HCEC 1CT (cell line): ENCODE results near the gene CCSAP.
"Not testable (repeated sequence)": the region's sequence is repeated elsewhere in the genome, so short reads cannot be mapped to it uniquely, and the experiment has no call there.

Experiments
- DNase-seq: peaks from one replicate; pipeline ENCODE4 v3.0.0-alpha.2; 2017

CCSAP gene

GRCh38 chr1:229325401-229325800 is 17.4 kb downstream of the CCSAP start:
- no peak for DNase-seq

DNA sequence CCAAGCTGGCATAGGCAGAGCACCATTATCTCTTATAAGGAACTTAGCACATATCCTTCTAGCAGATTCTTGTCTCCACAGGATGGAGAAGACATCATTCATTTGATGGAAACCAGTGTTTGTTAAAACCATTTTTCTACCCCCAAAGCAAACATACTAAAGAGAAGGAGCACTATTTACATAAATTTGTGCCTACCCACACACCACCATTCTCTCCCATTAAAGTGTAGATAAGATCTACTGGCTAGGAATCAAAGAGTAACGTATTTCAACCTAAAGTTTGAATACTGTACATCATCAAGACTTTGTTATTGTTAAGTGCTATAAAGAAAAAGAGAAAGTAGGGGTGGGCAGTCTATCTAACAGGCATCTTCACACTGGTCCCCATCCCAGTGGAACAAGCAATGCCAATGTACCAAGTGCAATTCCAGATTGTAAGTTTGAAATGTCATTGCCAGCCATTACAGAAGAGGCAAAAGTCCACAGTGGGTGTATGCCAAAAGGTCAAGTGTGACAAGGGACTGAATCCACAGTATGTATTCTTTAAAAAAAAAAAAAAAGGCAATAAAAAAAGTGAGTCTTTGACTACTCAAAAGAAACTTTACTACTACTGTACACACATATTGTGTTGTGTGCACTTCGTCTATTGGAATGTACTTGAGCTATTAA is 18.8 kb downstream of the CCSAP start:
- no peak for DNase-seq

DNA sequence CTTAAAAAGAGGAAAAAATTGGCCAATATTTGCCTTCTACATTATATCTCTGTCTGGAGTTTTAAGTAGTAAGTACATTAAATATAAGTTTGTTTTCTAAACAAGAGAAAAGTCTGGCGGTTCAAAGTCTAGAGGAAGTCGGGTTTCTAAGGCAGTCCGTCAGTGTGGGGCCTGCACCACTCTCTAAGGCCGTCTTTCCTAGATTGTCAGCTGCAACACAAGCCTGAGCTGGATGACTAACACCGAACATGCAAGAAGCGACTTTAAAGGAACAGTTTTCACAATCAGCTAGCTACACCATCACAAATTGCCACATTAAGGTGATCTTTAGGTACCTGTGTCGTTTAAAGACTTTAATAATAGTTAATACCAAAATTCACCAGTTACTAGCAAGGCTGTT is 19.6 kb downstream of the CCSAP start:
- no peak for DNase-seq

DNA sequence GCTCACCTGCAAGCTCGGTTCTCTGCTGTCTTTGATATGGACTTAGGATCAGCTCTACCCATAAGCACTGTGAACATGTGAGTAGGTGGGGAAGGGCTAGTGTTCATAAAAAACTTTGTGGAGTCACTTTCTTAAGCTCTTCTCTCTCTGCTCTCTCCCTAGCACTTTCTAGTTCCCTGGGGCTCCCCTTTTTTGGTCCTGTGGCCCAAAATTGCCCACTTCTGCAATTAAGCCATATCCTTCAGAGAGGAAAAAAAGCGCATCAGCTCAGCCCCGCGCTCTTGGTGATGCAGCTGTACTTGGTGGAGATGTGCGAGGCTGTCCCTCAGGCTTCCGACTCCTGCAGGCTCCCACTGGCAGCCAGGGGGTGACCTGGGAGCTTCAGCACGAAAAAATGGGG is 23.4 kb downstream of the CCSAP start:
- DNase-seq = no peak

DNA sequence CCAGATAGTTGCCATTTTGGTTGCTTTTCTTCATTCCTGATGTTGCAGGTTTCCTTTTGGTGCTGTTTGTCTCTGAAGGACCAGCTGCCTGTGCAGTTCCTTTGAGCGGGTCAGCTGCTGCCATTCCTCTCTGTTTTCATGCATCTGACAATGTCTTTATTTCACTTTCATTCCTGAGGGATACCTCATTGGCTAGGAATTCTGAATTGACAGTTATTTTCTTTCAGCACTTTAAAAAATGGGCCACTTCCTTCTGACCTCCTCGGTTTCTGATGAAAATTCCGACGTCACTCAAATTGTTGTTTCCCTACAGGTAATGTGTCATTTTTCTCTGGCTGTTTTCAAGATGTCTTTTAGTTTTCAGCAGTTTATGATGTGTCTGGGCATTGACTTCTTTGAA is 24.8 kb downstream of the CCSAP start:
- no peak for DNase-seq

- no peak for DNase-seq
These were observed 26.7 kb downstream of the CCSAP start for GRCh38 chr1:229316166-229316565.

- DNase-seq = no peak
These were observed 32.0 kb downstream of the CCSAP start for GRCh38 chr1:229310833-229311232.

DNA sequence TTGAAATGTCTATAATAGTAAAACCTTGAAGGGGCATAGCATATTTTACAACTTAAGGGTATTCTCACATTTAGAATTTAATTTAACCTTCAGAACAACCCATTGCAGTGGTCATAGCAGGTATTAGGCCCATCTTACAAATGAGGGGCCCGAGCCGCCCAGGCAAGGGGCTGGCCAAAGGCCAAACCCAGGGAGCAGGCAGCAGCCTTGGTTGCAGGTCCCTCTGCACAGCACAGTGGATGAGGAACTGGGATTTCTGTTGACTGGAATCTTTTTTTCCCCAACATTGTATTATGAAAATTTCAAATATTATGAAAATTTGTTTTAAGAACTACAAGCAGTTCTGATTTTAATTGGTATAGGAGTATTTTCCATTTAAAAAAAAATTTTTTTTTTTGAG is 33.2 kb downstream of the CCSAP start:
- DNase-seq = no peak

DNA sequence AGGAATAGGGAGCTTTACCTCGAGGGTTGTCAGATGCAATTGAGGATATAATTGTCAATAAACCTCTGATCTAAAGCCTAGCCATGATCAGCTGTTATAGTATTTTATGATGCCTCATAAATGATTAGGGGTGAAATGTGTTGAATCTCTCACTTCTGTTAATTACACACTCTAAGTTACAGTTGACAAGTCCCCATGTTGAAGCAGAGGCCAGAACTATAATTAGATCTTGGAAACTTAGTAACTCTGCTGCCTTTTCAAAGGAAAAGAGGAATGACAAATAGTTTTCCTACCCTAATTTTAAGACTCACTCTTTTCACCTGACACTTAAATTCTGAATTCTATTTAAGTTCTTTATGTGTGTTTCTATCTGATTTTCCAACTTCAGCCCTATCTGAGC is 33.8 kb downstream of the CCSAP start:
- DNase-seq = no peak

DNA sequence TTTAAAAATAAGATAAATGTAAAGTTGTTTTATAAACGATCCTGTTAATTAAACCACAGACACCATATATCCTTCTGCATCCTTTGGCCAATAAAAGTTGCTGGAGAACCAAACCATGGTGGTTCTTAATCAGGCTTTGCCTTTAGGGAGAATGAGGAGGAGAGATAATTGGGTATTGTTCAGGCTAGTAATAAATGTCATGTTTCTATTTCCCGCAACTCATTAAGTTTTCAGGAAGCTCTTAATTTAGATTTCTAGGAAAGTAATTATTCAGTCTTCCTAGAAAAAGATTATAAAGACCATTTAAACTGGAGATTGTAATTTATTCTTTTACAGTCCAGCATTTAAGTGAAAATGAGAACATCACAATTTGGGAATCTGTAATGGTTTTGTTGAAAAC is 37.5 kb downstream of the CCSAP start:
- DNase-seq = no peak

DNA sequence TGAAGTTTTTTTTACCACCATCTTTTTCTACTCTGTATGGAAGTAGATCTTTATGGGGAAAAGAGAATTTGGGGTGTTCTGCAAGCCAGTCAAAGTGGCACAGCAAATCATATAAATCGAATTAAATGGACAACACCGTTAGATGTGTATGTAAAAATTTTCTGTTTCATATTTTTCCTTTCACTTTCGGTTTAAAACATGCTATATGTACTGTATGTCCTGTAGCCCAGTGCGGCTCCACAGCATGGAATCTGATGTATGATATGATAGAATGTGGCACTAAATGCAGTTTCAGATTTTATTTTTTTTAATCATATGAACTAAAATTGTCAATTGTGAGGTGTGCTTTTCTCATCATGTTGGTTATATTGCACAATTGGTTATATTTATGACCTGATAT is 39.0 kb downstream of the CCSAP start:
- no peak for DNase-seq

- no peak for DNase-seq
These were observed 40.1 kb downstream of the CCSAP start for GRCh38 chr1:229302740-229303139.

DNA sequence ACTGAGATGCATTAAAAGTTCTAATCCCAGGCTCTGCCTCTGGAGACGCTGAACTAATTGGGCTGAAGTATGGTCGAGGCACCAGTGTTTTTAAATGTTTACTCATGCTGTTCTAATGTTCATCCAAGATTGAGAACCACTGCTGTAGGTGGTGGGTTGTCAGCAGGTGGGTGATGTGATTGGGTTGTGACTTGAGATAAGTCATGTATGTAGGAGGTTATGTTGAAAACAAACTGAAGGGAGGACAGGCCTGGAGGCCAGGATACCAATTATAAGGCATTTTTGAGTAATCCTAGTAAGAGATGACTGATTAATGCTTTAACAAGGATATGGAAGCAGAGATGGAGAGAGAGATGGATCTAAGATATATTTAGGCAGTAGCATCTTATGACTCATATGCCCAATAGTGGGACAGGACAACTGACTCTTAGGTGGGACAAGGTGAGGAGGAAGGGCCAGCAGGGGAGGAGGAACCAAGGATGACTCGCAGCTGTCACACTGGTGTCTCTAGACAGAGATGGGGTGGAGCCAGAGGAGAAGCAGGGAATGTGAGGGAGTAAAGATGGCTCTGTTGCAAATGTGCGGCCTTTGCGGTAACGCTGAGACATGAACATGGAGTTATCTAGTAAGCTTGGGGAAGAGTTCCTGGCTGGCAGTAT is 42.6 kb downstream of the CCSAP start:
- no peak for DNase-seq

DNA sequence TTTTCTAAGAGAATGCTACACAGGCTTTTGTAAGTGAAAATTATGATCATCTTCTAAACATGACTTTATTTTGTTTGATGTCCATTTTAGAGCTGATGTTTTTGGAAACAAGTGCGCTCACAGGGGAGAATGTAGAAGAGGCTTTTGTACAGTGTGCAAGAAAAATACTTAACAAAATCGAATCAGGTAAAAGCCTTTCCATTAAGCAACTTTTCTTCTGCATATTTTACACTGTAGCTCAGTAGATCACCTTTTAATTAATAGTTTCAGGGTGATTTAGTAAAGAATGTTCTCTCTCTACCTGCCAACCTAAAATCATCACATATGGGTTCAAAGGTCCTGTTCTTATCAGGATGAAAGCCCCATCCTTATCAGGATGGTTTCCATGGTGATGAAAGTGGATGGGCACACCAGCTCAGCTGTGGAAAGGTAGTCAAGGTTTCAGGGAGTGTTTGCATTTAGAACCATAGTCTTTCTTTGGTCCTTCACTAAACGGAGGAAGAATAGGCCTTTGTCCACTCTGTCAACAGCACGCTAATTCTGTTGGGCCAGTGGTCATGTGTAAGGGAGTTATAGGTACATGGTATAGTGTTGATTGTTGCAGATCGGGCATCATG is 43.9 kb downstream of the CCSAP start:
- no peak for DNase-seq

- DNase-seq = no peak
These were observed 44.4 kb downstream of the CCSAP start for GRCh38 chr1:229298420-229298819.

DNA sequence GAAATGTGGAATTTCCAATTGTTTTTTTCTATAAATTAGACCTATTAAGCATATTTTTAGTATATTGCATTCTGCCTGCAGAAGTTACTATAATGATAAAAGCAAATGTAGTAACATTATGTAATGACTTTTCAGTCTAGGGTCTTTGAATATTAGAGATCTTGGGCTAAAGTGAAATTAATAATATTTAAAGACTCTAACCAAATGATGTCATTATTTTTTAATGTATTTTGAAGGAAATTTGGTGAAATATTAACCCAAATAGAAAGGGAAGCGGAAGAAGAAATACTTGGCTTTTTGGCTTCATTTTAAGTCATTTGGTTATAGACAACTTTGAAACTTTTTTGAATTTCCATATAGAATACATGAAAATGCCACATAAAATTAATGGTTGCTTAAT is 45.1 kb downstream of the CCSAP start:
- DNase-seq = no peak

- peak; percentile 67 for DNase-seq
These were observed 46.3 kb downstream of the CCSAP start for GRCh38 chr1:229296541-229296941.

DNA sequence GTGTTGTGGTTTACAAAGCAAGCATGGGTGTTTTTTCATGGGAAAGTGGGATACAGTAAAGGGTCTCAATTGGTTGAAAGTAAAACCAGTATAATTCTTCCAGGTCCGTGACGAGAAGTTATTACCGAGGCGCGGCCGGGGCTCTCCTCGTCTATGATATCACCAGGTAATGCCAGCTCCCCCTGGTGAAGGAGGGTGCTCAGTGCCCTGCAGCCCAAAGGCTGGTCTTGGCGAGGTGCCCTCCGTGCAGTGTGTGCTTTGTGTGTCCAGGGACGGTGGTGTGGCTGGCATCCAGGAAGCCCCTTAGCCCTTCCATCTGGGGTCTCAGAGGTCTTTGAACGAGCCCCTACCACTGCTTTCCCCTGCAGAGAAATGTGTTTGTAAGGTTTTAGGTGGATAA is 47.1 kb downstream of the CCSAP start:
- no peak for DNase-seq

GRCh38 chr1:229293528-229294204 is 49.2 kb downstream of the CCSAP start:
- DNase-seq = no peak

DNA sequence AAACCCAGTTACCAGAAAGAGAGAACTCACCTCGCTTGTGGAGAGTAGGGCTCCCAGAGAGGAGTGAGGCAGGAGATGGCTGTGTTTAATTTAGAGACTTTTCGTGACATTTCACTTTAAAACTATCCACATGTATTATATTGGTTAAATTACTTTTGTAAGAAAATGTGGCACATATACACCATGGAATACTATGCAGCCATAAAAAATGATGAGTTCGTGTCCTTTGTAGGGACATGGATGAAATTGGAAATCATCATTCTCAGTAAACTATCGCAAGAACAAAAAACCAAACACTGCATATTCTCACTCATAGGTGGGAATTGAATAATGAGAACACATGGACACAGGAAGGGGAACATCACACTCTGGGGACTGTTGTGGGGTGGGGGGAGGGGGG is 51.2 kb downstream of the CCSAP start:
- not testable (repeated sequence) for DNase-seq

DNA sequence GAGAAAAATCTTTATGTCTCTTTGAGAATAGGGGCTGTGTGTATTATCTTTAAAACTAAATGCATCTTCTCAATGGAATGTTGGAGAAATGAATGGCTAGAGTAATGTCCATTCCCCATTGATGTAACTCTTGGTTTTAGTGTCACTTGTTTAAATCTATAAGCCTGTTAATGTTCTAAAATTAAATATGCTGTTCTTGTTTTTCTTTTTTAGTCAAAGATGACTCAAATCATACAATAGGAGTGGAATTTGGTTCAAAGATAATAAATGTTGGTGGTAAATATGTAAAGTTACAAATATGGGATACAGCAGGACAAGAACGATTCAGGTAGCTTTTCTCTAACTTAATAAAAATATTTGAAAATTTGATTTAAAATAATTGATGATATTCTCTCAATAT is 54.3 kb downstream of the CCSAP start:
- DNase-seq = no peak

DNA sequence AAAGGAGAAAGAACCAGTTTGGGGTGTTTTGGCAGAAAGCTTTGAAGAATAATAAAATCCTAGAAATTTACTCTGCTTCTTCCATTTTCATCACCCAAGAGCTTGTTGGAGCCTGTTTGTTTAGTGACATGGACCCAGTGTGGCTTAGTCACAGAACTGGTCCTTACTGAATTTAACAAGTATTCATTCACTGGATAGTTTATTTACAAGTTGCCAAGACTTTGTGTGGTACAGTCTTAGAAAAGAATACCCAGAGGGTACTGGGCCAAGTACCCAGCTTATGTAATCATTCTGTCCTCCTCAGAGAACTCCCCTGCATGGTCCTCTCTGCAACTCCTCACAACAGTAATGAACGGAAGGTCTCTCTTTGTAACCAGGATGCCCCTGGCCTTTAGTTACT is 55.6 kb downstream of the CCSAP start:
- no peak for DNase-seq

- DNase-seq = peak; percentile 32
These were observed 56.6 kb downstream of the CCSAP start for GRCh38 chr1:229286099-229286766.
